ENCODE measurements around the gene TSPAN9.

- no peak for TF ChIP-seq CTCF (conservative IDR thresholded peaks at IDR 0.05; ENCODE audit: low read depth, low read length)
- TF ChIP-seq EZH2 (IDR thresholded peaks at IDR 0.05; ENCODE audit: borderline replicate concordance, low read depth, low read length, poor library complexity, severe bottlenecking): no peak
Observed at GRCh38 chr12:3201339-3202051, 124.3 kb downstream of the TSPAN9 start.
